ENCODE data around the gene HSD17B12.
"Not testable (repeated sequence)": the region's sequence is repeated elsewhere in the genome, so short reads cannot be mapped to it uniquely, and the experiment has no call there.

DNA sequence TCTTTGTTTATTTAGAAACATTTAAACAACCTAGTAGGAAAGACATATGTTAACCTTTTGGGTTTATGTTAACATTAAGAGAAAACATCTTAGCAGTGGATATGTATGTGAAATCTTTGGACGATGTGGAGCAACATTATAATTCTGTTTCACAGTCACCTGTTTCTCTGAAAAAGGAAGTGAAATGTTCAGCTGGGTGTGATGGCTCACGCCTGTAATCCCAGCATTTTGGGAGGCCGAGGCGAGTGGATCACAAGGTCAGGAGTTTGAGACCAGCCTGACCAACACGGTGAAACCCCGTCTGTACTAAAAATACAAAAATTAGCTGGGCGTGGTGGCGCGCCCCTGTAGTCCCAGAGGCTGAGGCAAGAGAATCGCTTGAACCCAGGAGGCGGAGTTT is 1.5 kb downstream of the HSD17B12 start:
- not testable (repeated sequence) for TF ChIP-seq POLR2A (IDR thresholded peaks at IDR 0.05; ENCODE audit: low read length); GATA1 (IDR thresholded peaks at IDR 0.05; ENCODE audit: low read depth, low read length)

All from erythroblast (primary cell).